ENCODE data around the gene MUC5B. TPM values are rescaled to one million over a fixed set of nuclear protein-coding genes. Genes with fewer than 3 reads are reported as not detected.

The MUC5B gene
- total and polyA plus RNA-seq, 2 of the 13 experiments (the other 11 are each of a cell fraction or from before 2014, with no cell fraction given) = 0.01 TPM; not detected in 1

DNA sequence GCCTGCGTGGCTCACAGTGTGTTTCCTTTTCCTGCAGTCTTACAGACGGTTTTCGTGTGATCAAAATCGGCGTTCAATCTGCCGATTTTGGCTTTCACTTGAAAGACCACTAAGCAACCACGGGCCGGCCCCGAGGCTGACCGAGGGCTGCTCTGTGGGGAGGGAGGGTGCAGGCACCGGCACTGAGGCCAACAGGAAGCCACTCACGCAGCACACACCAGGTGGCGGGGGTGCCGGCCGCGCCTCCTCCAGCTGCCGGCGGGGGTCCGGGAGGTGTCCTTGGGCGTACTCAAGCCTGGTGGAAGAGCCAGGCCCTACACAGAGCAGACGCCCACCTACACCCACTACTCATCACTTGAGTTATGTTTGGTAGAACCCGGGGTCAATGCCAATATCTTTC is 72.2 kb downstream of the MUC5B start:
- BruUV-seq (replicated peaks) = no TSS peak
- no peak overlapping the region for H3K4me2 ChIP-seq (ENCODE audit: low read depth, low read length)
- no peak overlapping the region for H3K9ac ChIP-seq (ENCODE audit: insufficient read depth, low read depth, low read length)
- H3K36me3 ChIP-seq (replicated peaks in 1 of 2; ENCODE audit: control insufficient read depth in 1 of 2, insufficient read depth in 2 of 2, low read length in 2 of 2) = peaks cover 18 to 41% of the 10 kb centered on the region in 2 experiments; a peak in 4 of 5 replicates
- in situ Hi-C loops (cut with HindIII; ENCODE audit: extremely low pct_ligation_motif_present, low pct_unique_long_range_greater_than_20kb) (loop anchor here (10.0 kb wide), 1 partner anchor 90 kb away; the partner anchor contains the start of gene BRSK2), intact Hi-C loops (cut with micrococcal nuclease; ENCODE audit: unreplicated experiment) (no loop called here)
- H3K27ac ChIP-seq (ENCODE audit: extremely low read length, insufficient read depth, low read length) = no peak overlapping the region
- H2AFZ ChIP-seq (ENCODE audit: low read length) = no peak overlapping the region
- ChIA-PET CTCF (ENCODE audit: low intra/inter-chr PET ratio, low total read pairs) (no interaction called here), POLR2A (no interaction called here)
- no peaks in the 10 kb centered on the region; the same call in 1 of the 2 replicates for H4K20me1 ChIP-seq (ENCODE audit: insufficient read depth, low read length)
- H3K27me3 ChIP-seq (ENCODE audit: control insufficient read depth in 1 of 2, insufficient read depth in 2 of 2, low read length in 2 of 2) = no peaks in the 10 kb centered on the region
- H3K4me3 ChIP-seq (replicated peaks in 1 of 3; ENCODE audit: insufficient read depth in 1 of 3, low read depth in 2 of 3, low read length in 3 of 3) = no peak overlapping the region
- peaks cover 33% of the 10 kb centered on the region for H3K79me2 ChIP-seq (ENCODE audit: insufficient read depth, low read length)
- H3K4me1 ChIP-seq (ENCODE audit: insufficient read depth, low read length) = peaks cover 31% of the 10 kb centered on the region
- ATAC-seq = no peak
- DNase-seq (ENCODE audit: low spot score) = no peak
- WGBS (ENCODE audit: low lambda C conversion rate) = 89% methylated on average over 12 of the region's 22 CpGs
- no peaks in the 10 kb centered on the region for H3K9me3 ChIP-seq (ENCODE audit: low read length)
- no peak for FAIRE-seq
- no peak for TF ChIP-seq CBX1 (IDR thresholded peaks at IDR 0.05; ENCODE audit: low read depth)
- TF ChIP-seq ZFYVE20 (CRISPR knock-in tag; IDR thresholded peaks at IDR 0.05; ENCODE audit: borderline replicate concordance, low read depth) = no peak
- TF ChIP-seq, protein P1, sequence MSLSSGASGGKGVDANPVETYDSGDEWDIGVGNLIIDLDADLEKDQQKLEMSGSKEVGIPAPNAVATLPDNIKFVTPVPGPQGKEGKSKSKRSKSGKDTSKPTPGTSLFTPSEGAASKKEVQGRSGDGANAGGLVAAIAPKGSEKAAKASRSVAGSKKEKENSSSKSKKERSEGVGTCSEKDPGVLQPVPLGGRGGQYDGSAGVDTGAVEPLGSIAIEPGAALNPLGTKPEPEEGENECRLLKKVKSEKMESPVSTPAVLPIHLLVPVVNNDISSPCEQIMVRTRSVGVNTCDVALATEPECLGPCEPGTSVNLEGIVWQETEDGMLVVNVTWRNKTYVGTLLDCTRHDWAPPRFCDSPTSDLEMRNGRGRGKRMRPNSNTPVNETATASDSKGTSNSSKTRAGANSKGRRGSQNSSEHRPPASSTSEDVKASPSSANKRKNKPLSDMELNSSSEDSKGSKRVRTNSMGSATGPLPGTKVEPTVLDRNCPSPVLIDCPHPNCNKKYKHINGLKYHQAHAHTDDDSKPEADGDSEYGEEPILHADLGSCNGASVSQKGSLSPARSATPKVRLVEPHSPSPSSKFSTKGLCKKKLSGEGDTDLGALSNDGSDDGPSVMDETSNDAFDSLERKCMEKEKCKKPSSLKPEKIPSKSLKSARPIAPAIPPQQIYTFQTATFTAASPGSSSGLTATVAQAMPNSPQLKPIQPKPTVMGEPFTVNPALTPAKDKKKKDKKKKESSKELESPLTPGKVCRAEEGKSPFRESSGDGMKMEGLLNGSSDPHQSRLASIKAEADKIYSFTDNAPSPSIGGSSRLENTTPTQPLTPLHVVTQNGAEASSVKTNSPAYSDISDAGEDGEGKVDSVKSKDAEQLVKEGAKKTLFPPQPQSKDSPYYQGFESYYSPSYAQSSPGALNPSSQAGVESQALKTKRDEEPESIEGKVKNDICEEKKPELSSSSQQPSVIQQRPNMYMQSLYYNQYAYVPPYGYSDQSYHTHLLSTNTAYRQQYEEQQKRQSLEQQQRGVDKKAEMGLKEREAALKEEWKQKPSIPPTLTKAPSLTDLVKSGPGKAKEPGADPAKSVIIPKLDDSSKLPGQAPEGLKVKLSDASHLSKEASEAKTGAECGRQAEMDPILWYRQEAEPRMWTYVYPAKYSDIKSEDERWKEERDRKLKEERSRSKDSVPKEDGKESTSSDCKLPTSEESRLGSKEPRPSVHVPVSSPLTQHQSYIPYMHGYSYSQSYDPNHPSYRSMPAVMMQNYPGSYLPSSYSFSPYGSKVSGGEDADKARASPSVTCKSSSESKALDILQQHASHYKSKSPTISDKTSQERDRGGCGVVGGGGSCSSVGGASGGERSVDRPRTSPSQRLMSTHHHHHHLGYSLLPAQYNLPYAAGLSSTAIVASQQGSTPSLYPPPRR (CRISPR knock-in tag; IDR thresholded peaks at IDR 0.05; ENCODE audit: borderline replicate concordance) = no peak
- TF ChIP-seq, protein P2, sequence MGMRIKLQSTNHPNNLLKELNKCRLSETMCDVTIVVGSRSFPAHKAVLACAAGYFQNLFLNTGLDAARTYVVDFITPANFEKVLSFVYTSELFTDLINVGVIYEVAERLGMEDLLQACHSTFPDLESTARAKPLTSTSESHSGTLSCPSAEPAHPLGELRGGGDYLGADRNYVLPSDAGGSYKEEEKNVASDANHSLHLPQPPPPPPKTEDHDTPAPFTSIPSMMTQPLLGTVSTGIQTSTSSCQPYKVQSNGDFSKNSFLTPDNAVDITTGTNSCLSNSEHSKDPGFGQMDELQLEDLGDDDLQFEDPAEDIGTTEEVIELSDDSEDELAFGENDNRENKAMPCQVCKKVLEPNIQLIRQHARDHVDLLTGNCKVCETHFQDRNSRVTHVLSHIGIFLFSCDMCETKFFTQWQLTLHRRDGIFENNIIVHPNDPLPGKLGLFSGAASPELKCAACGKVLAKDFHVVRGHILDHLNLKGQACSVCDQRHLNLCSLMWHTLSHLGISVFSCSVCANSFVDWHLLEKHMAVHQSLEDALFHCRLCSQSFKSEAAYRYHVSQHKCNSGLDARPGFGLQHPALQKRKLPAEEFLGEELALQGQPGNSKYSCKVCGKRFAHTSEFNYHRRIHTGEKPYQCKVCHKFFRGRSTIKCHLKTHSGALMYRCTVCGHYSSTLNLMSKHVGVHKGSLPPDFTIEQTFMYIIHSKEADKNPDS (CRISPR knock-in tag; IDR thresholded peaks at IDR 0.05) = no peak
- TF ChIP-seq HOXA7 (CRISPR knock-in tag; IDR thresholded peaks at IDR 0.05) = no peak
- TF ChIP-seq FOXK2 (IDR thresholded peaks at IDR 0.05) = no peak
- TF ChIP-seq ZNF383 (CRISPR knock-in tag; IDR thresholded peaks at IDR 0.05; ENCODE audit: borderline replicate concordance) = no peak
- TF ChIP-seq TP53 (CRISPR knock-in tag; conservative IDR thresholded peaks at IDR 0.05) = no peak
- no peak for TF ChIP-seq ZNF713 (CRISPR knock-in tag; IDR thresholded peaks at IDR 0.05)
- TF ChIP-seq ZSCAN30 (CRISPR knock-in tag; IDR thresholded peaks at IDR 0.05) = no peak
- TF ChIP-seq MAFG (CRISPR knock-in tag; IDR thresholded peaks at IDR 0.05) = no peak
- no peak for TF ChIP-seq BRD4 (CRISPR knock-in tag; IDR thresholded peaks at IDR 0.05)
- no peak for TF ChIP-seq KDM3A (CRISPR knock-in tag; IDR thresholded peaks at IDR 0.05; ENCODE audit: low read depth)
- TF ChIP-seq GTF3A (CRISPR knock-in tag; conservative IDR thresholded peaks at IDR 0.05) = no peak
- TF ChIP-seq, protein P3, sequence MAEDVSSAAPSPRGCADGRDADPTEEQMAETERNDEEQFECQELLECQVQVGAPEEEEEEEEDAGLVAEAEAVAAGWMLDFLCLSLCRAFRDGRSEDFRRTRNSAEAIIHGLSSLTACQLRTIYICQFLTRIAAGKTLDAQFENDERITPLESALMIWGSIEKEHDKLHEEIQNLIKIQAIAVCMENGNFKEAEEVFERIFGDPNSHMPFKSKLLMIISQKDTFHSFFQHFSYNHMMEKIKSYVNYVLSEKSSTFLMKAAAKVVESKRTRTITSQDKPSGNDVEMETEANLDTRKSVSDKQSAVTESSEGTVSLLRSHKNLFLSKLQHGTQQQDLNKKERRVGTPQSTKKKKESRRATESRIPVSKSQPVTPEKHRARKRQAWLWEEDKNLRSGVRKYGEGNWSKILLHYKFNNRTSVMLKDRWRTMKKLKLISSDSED (CRISPR knock-in tag; IDR thresholded peaks at IDR 0.05) = no peak
- no peak for TF ChIP-seq MTF2 (CRISPR knock-in tag; IDR thresholded peaks at IDR 0.05; ENCODE audit: borderline replicate concordance)
- TF ChIP-seq, protein P4, sequence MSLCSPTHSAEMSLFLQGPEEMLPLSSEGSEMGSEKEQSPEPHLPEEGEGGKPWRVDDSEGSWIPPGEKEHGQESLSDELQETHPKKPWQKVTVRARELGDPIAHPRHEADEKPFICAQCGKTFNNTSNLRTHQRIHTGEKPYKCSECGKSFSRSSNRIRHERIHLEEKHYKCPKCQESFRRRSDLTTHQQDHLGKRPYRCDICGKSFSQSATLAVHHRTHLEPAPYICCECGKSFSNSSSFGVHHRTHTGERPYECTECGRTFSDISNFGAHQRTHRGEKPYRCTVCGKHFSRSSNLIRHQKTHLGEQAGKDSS (CRISPR knock-in tag; IDR thresholded peaks at IDR 0.05; ENCODE audit: borderline replicate concordance, low read depth) = no peak
- TF ChIP-seq HDAC2 (CRISPR knock-in tag; IDR thresholded peaks at IDR 0.05) = no peak

All from HepG2 (cell line).